Activated naive CD8-positive, alpha-beta T cell treated with anti-CD3 and anti-CD28 coated beads, Interleukin-2, amount 50 U/mL, for 24 hours (primary cell): ENCODE measurements around the gene ZBTB46.
A peak's percentile ranks its signal among the peaks of the same experiment; 100 is the strongest.

ENCODE experiments used
- ATAC-seq: fragments of 150-1000 bp; cut with Tn5 transposase; one replicate; pipeline ENCODE4 v1.10.0; 2021
- DNase-seq: peaks from one replicate; pipeline ENCODE4 v3.0.0; 2021
- H3K27ac Mint-ChIP-seq: one replicate; pipeline ENCODE4 v1.8.0; 2021; ENCODE audit warnings: mild to moderate bottlenecking, mixed read lengths
- H3K27me3 Mint-ChIP-seq: one replicate; pipeline ENCODE4 v1.8.0; 2021; ENCODE audit warnings: mixed read lengths
- H3K36me3 Mint-ChIP-seq: one replicate; pipeline ENCODE4 v1.8.0; 2021; ENCODE audit warnings: low read depth, mixed read lengths
- H3K4me1 Mint-ChIP-seq: one replicate; pipeline ENCODE4 v1.8.0; 2021; ENCODE audit warnings: mixed read lengths
- H3K4me3 Mint-ChIP-seq: one replicate; pipeline ENCODE4 v1.8.0; 2021; ENCODE audit warnings: mild to moderate bottlenecking, moderate library complexity, mixed read lengths
- H3K9me3 Mint-ChIP-seq: one replicate; pipeline ENCODE4 v1.8.0; 2021; ENCODE audit warnings: mixed read lengths

Gene ZBTB46

GRCh38 chr20:63835021-63835858, 4.2 kb upstream of the ZBTB46 start:
- no peak for DNase-seq
- Mint-ChIP-seq H3K4me3 (no peak overlapping the region), H3K4me1 (no peaks in the 10 kb centered on the region), H3K27ac (no peak overlapping the region), H3K27me3 (peaks cover 11% of the 10 kb centered on the region), H3K9me3 (no peaks in the 10 kb centered on the region), H3K36me3 (no peaks in the 10 kb centered on the region)
- ATAC-seq, result no peak

GRCh38 chr20:63834491-63834880, 3.4 kb upstream of the ZBTB46 start:
- ATAC-seq, result no peak
- no peaks in the 10 kb centered on the region for H3K36me3 Mint-ChIP-seq
- H3K9me3 Mint-ChIP-seq, result no peaks in the 10 kb centered on the region
- no peak overlapping the region for H3K27ac Mint-ChIP-seq
- DNase-seq, result no peak
- H3K4me1 Mint-ChIP-seq, result peaks cover 7% of the 10 kb centered on the region
- no peak overlapping the region for H3K4me3 Mint-ChIP-seq
- peaks cover 17% of the 10 kb centered on the region for H3K27me3 Mint-ChIP-seq

- H3K27me3 Mint-ChIP-seq, result peaks cover 23% of the 10 kb centered on the region
- no peaks in the 10 kb centered on the region for H3K9me3 Mint-ChIP-seq
- peaks cover 12% of the 10 kb centered on the region for H3K4me1 Mint-ChIP-seq
- H3K4me3 Mint-ChIP-seq, result no peak overlapping the region
- H3K36me3 Mint-ChIP-seq, result no peaks in the 10 kb centered on the region
- ATAC-seq, result no peak
- no peak overlapping the region for H3K27ac Mint-ChIP-seq
- no peak for DNase-seq
These were observed 2.9 kb upstream of the ZBTB46 start for GRCh38 chr20:63833776-63834490.

- Mint-ChIP-seq H3K27me3 (peaks cover 32% of the 10 kb centered on the region), H3K36me3 (no peaks in the 10 kb centered on the region), H3K27ac (no peak overlapping the region), H3K4me1 (peaks cover 13% of the 10 kb centered on the region), H3K9me3 (no peaks in the 10 kb centered on the region), H3K4me3 (no peak overlapping the region)
- no peak for ATAC-seq
- no peak for DNase-seq
These were observed 1.1 kb upstream of the ZBTB46 start for GRCh38 chr20:63831993-63832686.

GRCh38 chr20:63831646-63831992, 555 bp upstream of the ZBTB46 start:
- H3K4me3 Mint-ChIP-seq, result no peak overlapping the region
- ATAC-seq (no peak), DNase-seq (no peak)
- H3K27me3 Mint-ChIP-seq, result peaks cover 37% of the 10 kb centered on the region
- peaks cover 13% of the 10 kb centered on the region for H3K4me1 Mint-ChIP-seq
- no peak overlapping the region for H3K27ac Mint-ChIP-seq
- no peaks in the 10 kb centered on the region for H3K9me3 Mint-ChIP-seq
- no peaks in the 10 kb centered on the region for H3K36me3 Mint-ChIP-seq

- Mint-ChIP-seq H3K36me3 (no peaks in the 10 kb centered on the region), H3K4me3 (peak overlapping the region; percentile 78), H3K4me1 (peaks cover 20% of the 10 kb centered on the region), H3K9me3 (no peaks in the 10 kb centered on the region), H3K27ac (peak overlapping the region; percentile 21), H3K27me3 (peaks cover 48% of the 10 kb centered on the region)
- ATAC-seq, result no peak
- DNase-seq, result no peak
These were observed 874 bp downstream of the ZBTB46 start for GRCh38 chr20:63829945-63830835.

GRCh38 chr20:63829603-63829944, 1.5 kb downstream of the ZBTB46 start:
- peak overlapping the region; percentile 78 for H3K4me3 Mint-ChIP-seq
- H3K36me3 Mint-ChIP-seq, result no peaks in the 10 kb centered on the region
- DNase-seq (no peak), ATAC-seq (no peak)
- peak overlapping the region; percentile 21 for H3K27ac Mint-ChIP-seq
- H3K4me1 Mint-ChIP-seq, result peaks cover 20% of the 10 kb centered on the region
- peaks cover 48% of the 10 kb centered on the region for H3K27me3 Mint-ChIP-seq
- no peaks in the 10 kb centered on the region for H3K9me3 Mint-ChIP-seq

- no peaks in the 10 kb centered on the region for H3K36me3 Mint-ChIP-seq
- no peak for DNase-seq
- no peak overlapping the region for H3K27ac Mint-ChIP-seq
- H3K27me3 Mint-ChIP-seq, result peaks cover 48% of the 10 kb centered on the region
- no peak overlapping the region for H3K4me3 Mint-ChIP-seq
- H3K4me1 Mint-ChIP-seq, result peaks cover 20% of the 10 kb centered on the region
- no peak for ATAC-seq
- no peaks in the 10 kb centered on the region for H3K9me3 Mint-ChIP-seq
These were observed 2.1 kb downstream of the ZBTB46 start for GRCh38 chr20:63828951-63829350.

- ATAC-seq (no peak), DNase-seq (no peak)
- Mint-ChIP-seq H3K4me1 (peaks cover 20% of the 10 kb centered on the region), H3K27me3 (peaks cover 52% of the 10 kb centered on the region), H3K36me3 (no peaks in the 10 kb centered on the region), H3K27ac (no peak overlapping the region), H3K9me3 (no peaks in the 10 kb centered on the region), H3K4me3 (no peak overlapping the region)
These were observed 2.5 kb downstream of the ZBTB46 start for GRCh38 chr20:63828545-63828944.

GRCh38 chr20:63828124-63828523, 2.9 kb downstream of the ZBTB46 start:
- no peaks in the 10 kb centered on the region for H3K36me3 Mint-ChIP-seq
- no peaks in the 10 kb centered on the region for H3K9me3 Mint-ChIP-seq
- peaks cover 20% of the 10 kb centered on the region for H3K4me1 Mint-ChIP-seq
- DNase-seq (no peak), ATAC-seq (no peak)
- peaks cover 53% of the 10 kb centered on the region for H3K27me3 Mint-ChIP-seq
- no peak overlapping the region for H3K4me3 Mint-ChIP-seq
- H3K27ac Mint-ChIP-seq, result no peak overlapping the region

GRCh38 chr20:63826753-63827152, 4.3 kb downstream of the ZBTB46 start:
- no peaks in the 10 kb centered on the region for H3K9me3 Mint-ChIP-seq
- ATAC-seq (no peak), DNase-seq (no peak)
- H3K4me3 Mint-ChIP-seq, result no peak overlapping the region
- peaks cover 45% of the 10 kb centered on the region for H3K27me3 Mint-ChIP-seq
- H3K4me1 Mint-ChIP-seq, result peaks cover 20% of the 10 kb centered on the region
- H3K36me3 Mint-ChIP-seq, result no peaks in the 10 kb centered on the region
- H3K27ac Mint-ChIP-seq, result no peak overlapping the region

GRCh38 chr20:63825331-63826118, 5.5 kb downstream of the ZBTB46 start:
- no peak overlapping the region for H3K4me3 Mint-ChIP-seq

GRCh38 chr20:63823691-63824311, 7.3 kb downstream of the ZBTB46 start:
- peaks cover 7% of the 10 kb centered on the region for H3K4me1 Mint-ChIP-seq
- H3K9me3 Mint-ChIP-seq, result no peaks in the 10 kb centered on the region
- no peak overlapping the region for H3K4me3 Mint-ChIP-seq
- ATAC-seq (no peak), DNase-seq (no peak)
- H3K27me3 Mint-ChIP-seq, result peaks cover 31% of the 10 kb centered on the region
- no peak overlapping the region for H3K27ac Mint-ChIP-seq
- no peaks in the 10 kb centered on the region for H3K36me3 Mint-ChIP-seq

More at GRCh38 chr20:63825331-63826118, 5.5 kb downstream of the ZBTB46 start:
- Mint-ChIP-seq H3K27ac (no peak overlapping the region), H3K36me3 (no peaks in the 10 kb centered on the region), H3K27me3 (peaks cover 45% of the 10 kb centered on the region), H3K9me3 (no peaks in the 10 kb centered on the region), H3K4me1 (peaks cover 20% of the 10 kb centered on the region)
- ATAC-seq, result no peak
- DNase-seq, result no peak
